ENCODE data around the gene PREX1. TPM values are rescaled to one million over a fixed set of nuclear protein-coding genes. Genes with fewer than 3 reads are reported as not detected.
"Not testable (repeated sequence)": the region's sequence is repeated elsewhere in the genome, so short reads cannot be mapped to it uniquely, and the experiment has no call there.

The PREX1 gene
- polyA plus RNA-seq, 3 donors: 3.3 to 22.8 (median 21.5) TPM

GRCh38 chr20:48817367-48818030, 10.3 kb downstream of the PREX1 start:
- 76 to 83% (median 83%) methylated on average over 4 of the region's 4 CpGs for WGBS, 3 donors
- H3K27ac ChIP-seq (ENCODE audit: low read depth, low read length): no peak overlapping the region

GRCh38 chr20:48816282-48817205, 11.3 kb downstream of the PREX1 start:
- WGBS, 3 donors: 79 to 92% (median 82%) methylated on average over 14 of the region's 14 CpGs
- H3K27ac ChIP-seq (ENCODE audit: low read depth, low read length): no peak overlapping the region

- H3K27ac ChIP-seq (ENCODE audit: low read depth, low read length): no peak overlapping the region
- 83 to 90% (median 84%) methylated on average over 12 of the region's 12 CpGs for WGBS, 3 donors
Measured at GRCh38 chr20:48815537-48815936, 12.3 kb downstream of the PREX1 start.

- no peak overlapping the region for H3K27ac ChIP-seq (ENCODE audit: low read depth, low read length)
- WGBS, 3 donors: 85 to 94% (median 90%) methylated on average over 5 of the region's 5 CpGs
Measured at GRCh38 chr20:48814633-48815032, 13.2 kb downstream of the PREX1 start.

GRCh38 chr20:48813930-48814546, 13.8 kb downstream of the PREX1 start:
- 58 to 86% (median 80%) methylated on average over 5 of the region's 5 CpGs for WGBS, 3 donors
- H3K27ac ChIP-seq (ENCODE audit: low read depth, low read length): no peak overlapping the region

GRCh38 chr20:48813446-48813747, 14.4 kb downstream of the PREX1 start:
- no peak overlapping the region for H3K27ac ChIP-seq (ENCODE audit: low read depth, low read length)
- 37 to 55% (median 38%) methylated on average over 3 of the region's 3 CpGs for WGBS, 3 donors

- H3K27ac ChIP-seq (ENCODE audit: low read depth, low read length): no peak overlapping the region
- WGBS, 3 donors: 68 to 77% (median 76%) methylated on average over 15 of the region's 15 CpGs
Measured at GRCh38 chr20:48812600-48813445, 15.0 kb downstream of the PREX1 start.

GRCh38 chr20:48812114-48812513, 15.7 kb downstream of the PREX1 start:
- H3K27ac ChIP-seq (ENCODE audit: low read depth, low read length): not testable (repeated sequence)

GRCh38 chr20:48809673-48810072, 18.1 kb downstream of the PREX1 start:
- 54 to 88% (median 59%) methylated on average over 5 of the region's 5 CpGs for WGBS, 3 donors

More at GRCh38 chr20:48812114-48812513, 15.7 kb downstream of the PREX1 start:
- 65 to 92% (median 74%) methylated on average over 1 of the region's 1 CpG for WGBS, 3 donors

GRCh38 chr20:48808382-48809034, 19.3 kb downstream of the PREX1 start:
- H3K27ac ChIP-seq (ENCODE audit: low read depth, low read length): no peak overlapping the region
- 74 to 91% (median 88%) methylated on average over 10 of the region's 10 CpGs for WGBS, 3 donors

More at GRCh38 chr20:48809673-48810072, 18.1 kb downstream of the PREX1 start:
- H3K27ac ChIP-seq (ENCODE audit: low read depth, low read length): no peak overlapping the region

GRCh38 chr20:48807586-48808381, 20.0 kb downstream of the PREX1 start:
- no peak overlapping the region for H3K27ac ChIP-seq (ENCODE audit: low read depth, low read length)
- 56 to 75% (median 73%) methylated on average over 13 of the region's 13 CpGs for WGBS, 3 donors

- WGBS, 3 donors: 96 to 100% (median 97%) methylated on average over 1 of the region's 1 CpG
- H3K27ac ChIP-seq (ENCODE audit: low read depth, low read length): no peak overlapping the region
Measured at GRCh38 chr20:48807051-48807450, 20.7 kb downstream of the PREX1 start.

GRCh38 chr20:48805716-48806115, 22.1 kb downstream of the PREX1 start:
- no peak overlapping the region for H3K27ac ChIP-seq (ENCODE audit: low read depth, low read length)
- 89 to 97% (median 92%) methylated on average over 5 of the region's 5 CpGs for WGBS, 3 donors

GRCh38 chr20:48805286-48805685, 22.5 kb downstream of the PREX1 start:
- H3K27ac ChIP-seq (ENCODE audit: low read depth, low read length): no peak overlapping the region
- 67 to 84% (median 69%) methylated on average over 8 of the region's 8 CpGs for WGBS, 3 donors

GRCh38 chr20:48804300-48804980, 23.4 kb downstream of the PREX1 start:
- no peak overlapping the region for H3K27ac ChIP-seq (ENCODE audit: low read depth, low read length)
- 79 to 86% (median 85%) methylated on average over 16 of the region's 16 CpGs for WGBS, 3 donors

- WGBS, 3 donors: 87 to 94% (median 94%) methylated on average over 10 of the region's 10 CpGs
- H3K27ac ChIP-seq (ENCODE audit: low read depth, low read length): no peak overlapping the region
Measured at GRCh38 chr20:48803176-48804053, 24.4 kb downstream of the PREX1 start.
